ENCODE results near the gene MLXIP.
"Not testable (repeated sequence)": the region's sequence is repeated elsewhere in the genome, so short reads cannot be mapped to it uniquely, and the experiment has no call there.

The MLXIP gene

DNA sequence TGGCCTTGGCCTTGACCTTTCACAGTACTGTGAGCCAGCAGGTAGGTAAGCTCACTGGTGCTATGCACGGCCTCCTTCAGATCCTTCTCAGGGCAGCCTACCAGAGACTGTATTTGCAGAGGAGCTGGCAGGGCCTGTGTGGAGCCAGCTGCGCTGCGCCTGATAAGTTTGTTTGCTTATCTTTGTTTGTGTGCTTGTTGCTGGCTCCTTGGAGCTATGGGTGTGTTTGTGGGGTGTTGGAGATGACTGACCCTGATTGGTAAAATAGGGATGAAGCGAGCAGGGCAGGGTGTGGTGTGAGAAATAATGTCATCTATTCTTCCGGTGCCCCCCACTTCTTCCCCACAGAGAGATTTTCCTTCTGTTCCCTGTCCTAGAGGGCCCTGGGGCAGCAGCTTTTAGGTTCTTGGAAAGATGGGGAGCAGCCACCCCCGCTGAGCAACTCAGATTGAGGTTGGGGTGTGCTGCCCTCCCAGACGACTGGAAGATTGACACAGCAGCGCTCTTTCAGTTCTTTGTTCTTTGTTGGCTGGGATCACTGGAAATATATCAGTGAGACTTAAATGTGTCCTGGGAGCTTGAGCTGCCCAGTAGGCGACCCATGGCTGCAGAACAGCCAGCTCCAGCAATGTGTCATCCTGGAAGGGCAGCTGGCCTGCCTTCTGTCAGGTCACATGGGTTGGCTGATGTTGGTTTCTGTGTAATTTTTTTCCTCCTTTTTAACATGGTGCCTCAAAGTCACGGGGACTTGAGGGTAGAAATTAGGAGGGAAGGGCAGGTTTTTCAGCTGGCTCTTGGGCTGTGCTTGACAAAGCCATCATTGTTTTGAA is 19.6 kb downstream of the MLXIP start:
- DNase-seq = no peak

DNA sequence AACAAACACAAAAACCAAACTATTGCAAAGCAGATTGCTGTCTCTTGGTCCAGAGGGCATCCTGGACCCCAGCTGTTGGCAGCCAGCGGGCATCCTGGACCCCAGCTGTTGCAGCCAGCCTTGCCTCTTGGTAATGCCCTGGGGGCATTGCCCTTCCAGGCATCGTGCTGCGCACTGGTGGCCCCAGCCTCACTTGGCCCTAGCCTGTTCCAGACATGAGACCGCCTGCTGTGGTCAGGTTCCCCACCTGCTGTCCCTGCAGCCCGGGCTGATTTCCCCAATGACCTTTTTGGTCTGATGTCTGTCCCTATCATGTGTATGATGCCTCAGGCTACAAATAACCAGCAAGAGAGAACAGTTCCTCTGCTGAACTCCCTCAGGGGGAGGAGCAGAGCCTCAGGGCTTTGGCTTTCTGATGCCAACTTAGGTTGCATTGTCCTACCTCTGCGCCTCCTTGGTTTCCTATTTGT is 20.8 kb downstream of the MLXIP start:
- DNase-seq = no peak

DNA sequence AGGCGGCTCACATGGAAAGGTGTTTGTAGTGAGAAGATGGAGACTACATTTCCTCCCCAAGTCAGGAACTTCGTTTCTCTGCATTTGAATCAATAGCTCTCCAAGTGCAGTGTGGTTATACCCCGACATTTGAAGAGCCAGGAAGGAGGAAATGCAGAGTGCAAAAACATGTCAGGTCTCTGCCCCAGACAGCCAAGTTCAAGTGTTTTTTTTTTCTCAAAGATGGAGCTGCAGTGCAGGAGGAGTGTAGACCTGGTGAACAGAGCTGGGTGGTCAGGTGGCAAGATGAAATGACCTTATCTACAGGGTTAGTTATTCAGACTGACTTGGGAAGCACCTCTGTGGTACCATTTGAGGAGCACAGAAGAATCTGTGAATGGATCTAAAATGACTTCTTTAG is 21.3 kb downstream of the MLXIP start:
- no peak for DNase-seq

DNA sequence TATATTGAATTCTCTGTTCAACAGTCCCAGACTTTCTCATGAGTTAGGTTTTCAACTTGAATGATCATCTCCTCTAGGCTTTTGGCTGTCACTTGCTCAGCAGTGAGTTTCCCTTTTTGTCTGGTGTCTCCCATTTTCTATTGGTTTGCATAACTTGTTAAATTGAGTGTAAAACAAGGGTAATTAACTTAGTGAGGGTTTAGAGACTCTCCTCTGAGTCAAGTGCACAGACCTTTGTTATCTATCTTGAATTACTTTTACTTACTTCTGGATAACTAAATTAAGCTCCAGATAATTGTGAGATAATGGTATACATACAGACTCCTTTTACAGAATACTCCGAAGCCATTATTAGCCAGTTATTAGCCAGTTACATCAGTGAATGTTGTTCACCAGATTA is 22.0 kb downstream of the MLXIP start:
- no peak for DNase-seq

DNA sequence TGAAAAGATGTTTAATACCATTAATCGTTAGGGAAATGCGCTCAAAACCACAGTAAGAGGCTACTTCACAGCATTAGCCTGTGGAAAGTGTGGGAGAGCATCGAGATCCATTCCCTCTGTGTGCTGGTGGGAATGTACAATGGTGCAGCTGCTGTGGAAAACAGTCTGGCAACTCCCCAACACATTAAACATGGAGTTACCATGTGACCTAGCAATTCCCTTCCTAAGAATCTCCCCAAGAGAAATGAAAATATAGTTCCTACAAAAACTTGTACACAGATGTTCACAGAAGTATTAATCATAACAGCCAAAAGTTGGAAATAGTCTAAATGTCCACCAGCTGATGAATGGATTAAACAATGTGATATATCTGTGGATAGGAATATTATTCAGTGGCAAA is 23.8 kb downstream of the MLXIP start:
- DNase-seq = peak; percentile 44

DNA sequence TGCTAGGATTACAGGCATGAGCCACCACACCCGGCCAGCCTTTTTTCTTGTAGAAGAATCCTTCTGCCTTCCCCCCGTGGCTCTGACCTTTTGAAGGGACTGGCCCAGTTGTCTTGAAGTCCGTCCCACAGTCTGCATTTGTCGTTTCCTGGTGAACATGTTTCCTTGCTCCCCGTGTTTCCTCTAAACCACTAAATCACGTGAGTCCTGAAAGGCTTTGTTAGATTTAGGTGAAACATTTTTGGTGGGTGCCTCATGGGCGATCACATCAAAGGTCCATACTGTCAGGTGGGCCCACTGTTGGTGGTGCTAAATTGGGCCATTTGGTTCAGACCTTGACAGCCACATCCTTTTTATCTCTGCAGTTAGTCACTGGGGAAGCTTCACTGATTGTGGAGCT is 26.3 kb downstream of the MLXIP start:
- no peak for DNase-seq

DNA sequence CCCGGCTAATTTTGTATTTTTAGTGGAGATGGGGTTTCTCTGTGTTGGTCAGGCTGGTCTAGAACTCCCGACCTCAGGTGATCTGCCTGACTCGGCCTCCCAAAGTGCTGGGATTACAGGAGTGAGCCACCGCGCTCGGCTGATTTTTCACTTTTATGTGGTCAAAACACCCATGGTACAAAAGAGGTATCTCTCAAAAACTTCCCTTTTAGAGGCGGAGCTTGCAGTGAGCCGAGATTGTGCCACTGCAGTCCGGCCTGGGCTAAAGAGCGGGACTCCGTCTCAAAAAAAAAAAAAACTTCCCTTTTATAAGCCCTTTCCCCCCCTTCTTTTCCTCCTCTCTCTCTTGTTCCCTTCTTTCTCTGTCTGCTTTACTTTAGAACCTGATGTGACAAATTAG is 26.9 kb downstream of the MLXIP start:
- not testable (repeated sequence) for DNase-seq

DNA sequence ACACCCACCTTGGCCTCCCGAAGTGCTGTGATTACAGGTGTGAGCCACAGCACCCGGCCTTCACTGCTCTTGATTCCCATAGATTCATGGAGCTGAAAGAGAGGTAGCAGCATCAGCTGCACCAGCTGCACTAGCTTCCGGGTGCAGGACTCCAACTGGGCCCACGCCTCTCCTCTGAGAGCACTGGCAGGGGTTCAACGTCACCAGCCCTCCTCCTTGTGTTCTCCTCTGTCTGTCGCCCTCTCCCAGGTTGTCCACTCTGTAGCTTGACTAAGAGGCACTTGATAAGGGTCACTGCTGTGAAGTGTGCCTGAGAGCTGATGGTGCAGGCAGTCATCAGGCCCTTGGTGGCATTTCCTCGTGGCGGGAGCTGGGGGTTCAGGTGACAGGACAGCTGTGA is 28.3 kb downstream of the MLXIP start:
- DNase-seq = no peak

DNA sequence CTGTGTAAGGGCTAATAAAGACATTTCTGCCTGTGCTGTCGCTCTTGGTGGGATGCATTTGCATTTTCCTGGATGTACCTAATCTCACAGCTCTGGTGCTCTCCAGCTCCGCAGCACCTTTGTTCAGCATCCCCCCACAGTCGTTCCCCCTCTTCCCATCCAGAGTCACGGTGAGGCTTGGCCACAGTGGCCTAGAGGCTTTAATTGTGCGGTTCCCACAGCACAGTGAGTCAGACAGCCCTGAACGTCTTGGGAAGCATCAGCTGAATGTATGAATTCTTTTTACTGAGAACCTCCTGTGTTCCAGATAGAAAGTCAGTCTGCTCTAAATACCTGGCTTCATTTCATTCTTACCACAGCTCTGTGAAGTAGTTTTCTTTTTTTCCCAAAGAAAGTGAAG is 28.7 kb downstream of the MLXIP start:
- DNase-seq = peak; percentile 75

DNA sequence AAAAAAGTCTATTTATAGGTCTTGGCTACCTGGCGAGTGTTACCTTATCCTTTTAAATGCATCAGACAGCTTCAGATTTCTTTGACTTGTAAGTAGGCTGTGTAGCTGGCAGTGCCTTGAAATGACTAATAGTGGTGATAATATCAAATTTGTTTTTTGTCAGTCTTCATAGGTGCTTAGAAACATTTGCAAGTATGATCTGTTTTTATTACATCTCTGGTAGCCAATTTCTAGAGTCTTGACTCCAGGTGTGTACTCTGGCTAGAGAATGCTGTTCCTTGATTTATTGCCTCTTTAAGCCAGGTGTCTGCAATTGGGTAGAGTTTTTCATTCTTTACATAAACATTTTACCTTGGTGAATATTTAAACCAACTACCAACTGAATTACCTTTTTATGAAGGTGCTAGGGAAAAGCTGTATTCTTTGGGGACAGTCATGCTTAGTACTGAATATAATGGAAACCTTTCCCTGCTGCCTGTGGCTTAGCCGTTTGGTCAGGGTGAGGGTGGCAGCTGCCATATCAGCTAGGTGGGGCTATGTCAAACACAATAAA is 32.6 kb downstream of the MLXIP start:
- DNase-seq = no peak

DNA sequence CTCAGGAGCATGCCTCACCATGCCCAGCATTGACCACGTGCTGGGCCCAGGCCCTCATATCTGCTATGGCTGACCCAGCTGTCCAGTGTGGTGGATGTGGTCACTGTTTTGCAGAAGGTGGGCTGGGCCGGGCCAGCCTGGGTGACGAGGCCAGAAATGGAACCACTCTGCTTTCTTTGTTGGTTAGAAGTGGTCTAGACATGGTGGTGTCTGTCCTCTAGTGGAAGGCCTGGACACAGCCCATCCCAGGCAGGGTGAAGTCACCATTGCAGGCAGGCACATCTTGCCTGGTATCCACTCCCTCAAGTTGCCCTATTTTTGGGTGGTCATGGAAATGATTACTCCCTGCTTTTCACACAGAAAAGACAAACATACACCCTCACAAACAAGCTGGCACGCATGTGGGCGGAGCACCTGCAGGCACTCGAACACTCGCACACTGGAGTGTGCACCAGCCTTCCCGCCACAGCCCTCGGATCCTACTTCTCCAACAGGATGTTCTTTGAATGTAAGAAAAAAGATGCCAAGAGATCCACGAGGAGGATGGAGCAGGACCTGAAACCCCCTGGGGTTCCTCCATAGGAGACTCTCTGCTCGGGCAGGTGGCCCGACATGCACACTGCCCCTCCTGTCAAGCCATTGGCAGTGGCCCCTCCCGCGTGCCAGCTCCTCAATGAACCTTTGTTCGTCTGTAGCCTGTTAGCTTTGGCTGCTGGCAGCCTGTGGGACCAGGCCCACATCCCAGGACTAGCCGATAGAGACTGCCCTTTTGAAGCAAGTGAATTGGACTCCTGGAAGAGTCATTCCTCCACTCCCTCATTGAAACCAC is 38.4 kb downstream of the MLXIP start:
- no peak for DNase-seq

DNA sequence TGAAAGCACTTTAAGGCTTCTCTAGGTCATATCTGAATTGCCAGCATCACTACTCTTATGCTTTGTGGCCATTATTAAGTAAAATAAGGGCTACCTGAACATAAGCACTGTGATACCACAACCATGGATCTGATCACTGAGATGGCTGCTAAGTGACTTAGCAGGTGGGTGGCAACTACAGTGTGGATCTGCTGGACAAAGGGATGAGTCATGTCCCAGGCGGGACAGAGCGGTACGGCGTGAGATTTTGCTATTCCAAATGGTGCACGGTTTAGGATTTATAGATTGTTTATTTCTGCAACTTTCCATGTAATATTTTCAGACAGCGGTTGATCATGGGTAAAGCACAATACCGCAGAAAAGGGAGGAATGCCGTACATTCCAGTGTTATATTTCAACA is 39.4 kb downstream of the MLXIP start:
- DNase-seq = no peak

DNA sequence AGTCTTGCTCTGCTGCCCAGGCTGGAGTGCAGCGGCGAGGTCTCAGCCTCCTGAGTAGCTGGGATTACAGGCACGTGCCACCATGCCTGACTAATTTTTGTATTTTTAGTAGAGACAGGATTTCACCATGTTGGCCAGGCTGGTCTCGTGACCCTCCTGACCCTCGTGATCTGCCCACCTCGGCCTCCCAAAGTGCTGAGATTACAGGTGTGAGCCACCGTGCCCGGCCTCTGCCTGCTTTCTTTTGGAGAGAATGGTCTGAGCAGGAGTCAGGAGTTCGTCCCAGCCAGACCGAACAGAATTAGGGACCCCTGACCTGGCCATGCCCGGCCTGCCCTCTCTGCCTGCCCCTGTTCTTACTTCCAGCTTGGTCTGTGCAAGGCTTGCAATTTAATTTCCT is 42.8 kb downstream of the MLXIP start:
- not testable (repeated sequence) for DNase-seq

DNA sequence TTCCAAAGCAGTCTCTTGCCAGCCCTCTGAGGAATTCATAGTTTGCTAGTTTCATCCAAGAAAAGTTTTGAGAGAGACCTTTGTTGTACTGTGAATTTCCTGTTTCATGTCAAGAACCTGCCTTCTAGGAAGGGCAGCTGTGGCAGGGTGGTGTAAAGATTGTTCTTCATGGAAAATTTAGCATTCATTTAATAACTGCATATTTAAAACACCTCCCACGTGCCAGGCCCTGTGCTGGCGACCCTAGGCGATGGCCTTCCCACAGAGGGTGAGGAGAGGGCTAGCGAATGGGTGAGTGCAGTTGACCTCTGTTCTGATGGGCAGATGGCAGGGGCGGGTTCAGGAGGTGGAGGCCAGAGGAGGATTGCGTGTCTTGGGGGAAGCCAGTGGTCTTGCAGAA is 43.2 kb downstream of the MLXIP start:
- no peak for DNase-seq

DNA sequence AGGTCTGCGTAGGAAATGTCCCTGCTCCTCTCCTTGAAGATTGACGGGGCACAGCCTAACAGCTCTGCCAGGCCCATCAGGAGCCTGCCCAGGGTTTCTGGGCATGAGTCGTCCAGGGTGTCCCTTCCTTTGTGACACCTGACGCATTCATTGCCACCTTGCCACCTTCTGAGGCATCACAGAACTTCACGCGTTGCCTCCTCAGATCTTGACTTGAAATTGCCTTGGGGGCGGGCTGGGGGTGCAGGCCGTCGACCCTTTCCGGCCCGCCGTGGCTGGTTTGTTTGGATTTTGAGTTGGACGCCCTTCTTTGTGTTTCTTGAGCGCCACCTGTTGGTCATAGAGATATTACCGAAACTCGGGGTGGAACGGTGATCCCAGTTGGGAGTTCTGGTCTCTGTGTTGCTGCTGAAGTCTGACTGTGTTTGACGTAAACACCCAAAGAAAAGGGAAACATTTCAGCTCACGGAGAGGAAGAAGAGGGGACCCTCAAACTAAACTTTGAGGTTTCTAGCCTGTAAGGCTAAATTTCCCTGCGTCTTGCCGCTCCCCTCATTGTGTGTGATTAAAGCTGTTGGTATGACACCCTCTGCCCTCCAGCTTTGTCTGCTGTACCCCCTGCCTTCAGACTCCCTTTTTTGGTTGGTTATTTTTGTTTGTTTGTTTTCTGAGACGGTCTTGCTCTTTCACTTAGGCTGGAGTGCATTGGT is 44.6 kb downstream of the MLXIP start:
- DNase-seq = peak; percentile 65

DNA sequence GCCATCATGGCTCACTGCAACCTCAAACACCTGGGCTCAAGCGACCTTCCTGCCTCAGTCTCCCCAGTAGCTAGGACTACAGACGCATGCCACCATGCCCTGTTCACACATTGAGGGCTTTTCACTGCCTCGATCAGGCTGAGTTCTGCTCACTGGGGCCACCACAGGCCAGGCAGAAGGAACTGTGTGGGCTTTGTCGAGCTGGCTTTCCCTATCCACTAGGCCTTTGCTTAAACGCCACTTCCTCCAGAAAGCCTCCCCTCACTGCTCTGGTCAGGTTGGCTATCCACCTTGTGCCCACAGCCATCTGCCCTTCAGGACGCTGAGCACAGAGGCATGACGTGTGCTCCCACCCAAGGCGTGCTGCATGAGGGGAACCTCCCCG is 45.2 kb downstream of the MLXIP start:
- no peak for DNase-seq

DNA sequence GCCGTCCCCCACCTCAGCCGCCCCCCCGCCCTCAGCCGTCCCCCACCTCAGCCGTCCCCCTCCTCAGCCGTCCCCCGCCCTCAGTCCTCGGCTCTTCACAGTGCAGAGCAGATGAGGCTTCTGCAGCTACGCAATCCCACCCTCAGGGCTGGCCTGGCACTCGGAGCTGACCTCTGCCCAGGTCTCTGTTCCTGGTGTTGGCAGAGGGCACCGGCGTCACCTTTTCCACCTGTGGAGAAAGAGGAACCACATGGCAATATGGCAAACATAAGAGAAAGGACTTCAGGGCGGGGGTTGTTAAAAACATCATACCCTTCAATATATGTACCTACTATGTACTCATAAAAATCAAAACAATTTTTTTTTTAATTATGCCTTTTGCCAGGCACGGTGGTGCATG is 45.8 kb downstream of the MLXIP start:
- no peak for DNase-seq

DNA sequence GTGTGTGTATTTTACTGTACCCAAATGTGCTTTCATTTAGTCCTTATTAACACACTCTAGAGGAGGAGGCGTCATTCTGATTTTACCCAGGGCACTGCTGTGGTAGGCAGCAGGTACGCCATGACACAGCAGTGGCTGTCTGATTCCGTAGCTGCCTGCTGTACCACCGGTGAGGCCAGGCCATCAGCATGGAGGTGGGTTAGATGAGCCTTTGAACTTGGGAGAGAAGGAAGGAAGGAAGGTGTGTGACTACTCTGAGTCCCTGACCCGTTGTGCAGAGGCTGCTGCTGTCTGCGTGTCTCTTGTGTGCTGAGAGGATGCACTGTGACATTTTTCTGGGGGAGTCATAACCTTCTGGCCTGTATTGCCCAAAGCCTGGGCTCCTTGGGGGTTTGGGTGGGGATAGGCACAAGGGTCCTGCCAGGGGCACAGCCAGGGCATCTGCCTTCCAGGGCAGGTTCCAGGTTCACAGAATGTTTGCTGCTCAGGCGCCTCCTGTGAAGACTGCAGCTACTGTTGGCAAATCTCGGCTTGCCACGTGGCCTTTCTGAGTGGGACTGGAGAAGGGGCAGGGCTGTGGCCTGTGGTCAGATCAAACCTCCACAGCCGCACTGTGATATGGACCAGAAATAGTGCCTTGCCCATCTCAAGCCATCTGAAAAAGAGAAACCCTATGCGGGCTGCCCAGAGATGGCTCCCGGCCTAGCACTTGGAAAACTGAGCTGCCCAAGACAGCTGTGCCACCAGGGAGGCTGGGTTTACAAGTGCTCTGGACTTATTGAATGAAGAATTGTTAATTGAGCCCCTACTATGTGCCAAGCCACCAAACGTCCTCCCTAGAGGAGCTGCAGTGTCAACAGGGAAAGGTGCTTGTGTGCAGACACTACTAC is 47.1 kb downstream of the MLXIP start:
- no peak for DNase-seq

DNA sequence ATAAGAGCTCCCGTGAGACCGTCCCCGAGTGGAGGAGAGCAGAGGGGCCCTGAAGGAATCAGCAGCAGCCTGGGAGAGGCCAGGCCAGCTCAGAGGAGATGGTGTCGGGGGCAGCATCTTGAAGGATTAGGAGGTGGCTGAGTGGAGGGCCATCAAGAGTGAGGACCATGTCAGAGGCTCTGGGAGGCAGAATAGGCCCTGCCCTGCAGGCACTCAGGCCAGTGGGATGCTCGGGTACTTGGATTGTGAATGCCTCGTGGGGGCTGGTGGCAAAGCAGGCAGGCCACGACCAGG is 47.7 kb downstream of the MLXIP start:
- no peak for DNase-seq

DNA sequence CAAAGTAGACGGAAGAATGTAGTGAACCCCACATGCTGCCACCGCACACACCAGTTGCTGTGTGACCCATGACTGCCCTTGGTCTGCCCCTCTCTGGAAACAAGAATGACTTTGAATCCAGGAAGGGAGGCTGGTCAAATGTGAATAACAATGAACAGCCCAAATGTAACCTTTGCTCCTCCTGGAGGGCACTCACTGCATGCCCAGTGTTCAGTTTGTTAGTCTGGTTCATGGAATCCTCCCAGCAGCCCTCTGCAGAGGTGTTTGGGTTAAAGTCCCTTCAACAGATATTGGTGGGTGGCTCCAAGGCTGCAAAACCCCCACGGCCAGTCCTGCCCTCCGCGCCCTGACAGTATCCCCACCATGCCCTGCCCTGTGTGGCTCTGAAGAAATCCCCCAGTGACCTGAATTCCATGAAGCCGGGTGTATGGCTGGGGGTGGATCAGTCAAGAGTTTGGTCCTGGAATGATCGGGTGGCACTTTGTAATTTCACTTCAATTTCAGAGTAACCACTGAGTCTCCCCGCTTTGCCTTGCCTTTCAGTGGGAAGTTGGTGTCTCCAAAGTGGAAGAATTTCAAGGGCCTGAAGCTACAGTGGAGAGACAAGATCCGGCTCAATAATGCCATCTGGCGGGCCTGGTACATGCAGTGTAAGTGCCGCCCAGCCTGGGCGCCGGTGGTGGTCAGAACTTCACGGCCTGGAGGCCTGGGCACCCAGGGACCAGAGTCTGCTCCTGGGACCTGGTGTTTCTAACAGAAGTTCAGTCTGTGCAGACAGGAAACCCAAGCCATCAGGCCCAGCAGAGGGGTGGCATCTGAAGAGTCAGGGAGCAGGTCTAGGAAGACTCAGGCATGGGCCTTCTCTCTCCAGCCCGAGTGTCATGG is 48.4 kb downstream of the MLXIP start:
- DNase-seq = no peak

DNA sequence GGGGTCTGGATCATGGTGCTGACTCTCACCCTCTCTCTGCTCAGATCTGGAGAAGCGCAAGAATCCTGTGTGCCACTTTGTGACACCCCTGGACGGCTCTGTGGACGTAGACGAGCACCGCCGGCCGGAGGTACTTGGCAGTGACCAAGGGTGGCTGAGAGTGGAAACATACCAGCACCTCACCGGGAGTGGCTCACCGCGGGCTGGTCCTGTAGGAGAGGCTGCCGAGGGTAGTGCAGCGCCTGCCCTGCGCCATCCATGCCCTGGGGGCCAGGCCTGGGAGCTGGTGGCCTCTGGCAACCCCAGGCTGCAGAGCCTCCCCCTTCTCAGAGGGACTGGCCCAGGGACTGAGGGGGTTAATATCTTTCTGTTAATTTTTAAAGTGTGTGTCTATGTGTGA is 49.3 kb downstream of the MLXIP start:
- DNase-seq = no peak

Measured in fibroblast of upper back skin (primary cell).